ENCODE measurements around the gene FBXW7.

- TF ChIP-seq POLR2A (IDR thresholded peaks at IDR 0.05; ENCODE audit: low read length) (no peak), CTCF (IDR thresholded peaks at IDR 0.05) (no peak), RFX5 (IDR thresholded peaks at IDR 0.05) (no peak), EP300 (IDR thresholded peaks at IDR 0.05) (no peak), JUNB (IDR thresholded peaks at IDR 0.05) (no peak), HDAC2 (IDR thresholded peaks at IDR 0.05) (no peak), JUN (IDR thresholded peaks at IDR 0.05) (no peak), FOSB (CRISPR knock-in tag; IDR thresholded peaks at IDR 0.05) (no peak), USF2 (IDR thresholded peaks at IDR 0.05) (no peak), MAFK (IDR thresholded peaks at IDR 0.05; ENCODE audit: partially characterized antibody) (no peak)
These were observed 56.4 kb downstream of the FBXW7 start for GRCh38 chr4:152479428-152480026.

All from A549 (cell line).